Progenitor cell of endocrine pancreas (in vitro differentiated cells): ENCODE measurements around the gene CDH23. TPM values are rescaled to one million over a fixed set of nuclear protein-coding genes. Genes with fewer than 3 reads are reported as not detected.
A peak's percentile ranks its signal among the peaks of the same experiment; 100 is the strongest.

ENCODE experiments used
- DNase-seq: peaks from one replicate; pipeline ENCODE4 v3.0.0; 2021; ENCODE audit warnings: low spot score; ENCODE audit not compliant: unreplicated experiment
- H3K27ac Mint-ChIP-seq: 2 replicates; pipeline ENCODE4 v1.8.0; 2021; ENCODE audit warnings: mild to moderate bottlenecking, moderate library complexity, mixed read lengths
- H3K27me3 Mint-ChIP-seq: 2 replicates; pipeline ENCODE4 v1.8.0; 2021; ENCODE audit warnings: mixed read lengths
- H3K36me3 Mint-ChIP-seq: 2 replicates; pipeline ENCODE4 v1.8.0; 2022; ENCODE audit warnings: mixed read lengths; ENCODE audit not compliant: insufficient read depth
- H3K4me1 Mint-ChIP-seq: 2 replicates; pipeline ENCODE4 v1.8.0; 2021; ENCODE audit warnings: low read depth, mixed read lengths
- H3K4me3 Mint-ChIP-seq: 2 replicates; pipeline ENCODE4 v1.8.0; 2021; ENCODE audit warnings: low read depth, mild to moderate bottlenecking, moderate library complexity, mixed read lengths
- H3K9me3 Mint-ChIP-seq: 2 replicates; pipeline ENCODE4 v1.8.0; 2021; ENCODE audit warnings: low read depth, mixed read lengths
- total RNA-seq: library from RNA; stranded (reverse); gene quantifications from 2 replicates; pipeline ENCODE4 v1.2.1, GENCODE V29; 2021
- TF ChIP-seq, protein P1 (sequence below): fragments of 200-600 bp; sonication (generic); IDR thresholded peaks from one replicate; pipeline ENCODE4 v1.5.0; 2021; ENCODE audit warnings: antibody characterized with exemption, mild to moderate bottlenecking; ENCODE audit not compliant: unreplicated experiment

CDH23 gene
- total RNA-seq, 1 donor from 2014 or later, result 0.43 TPM

DNA sequence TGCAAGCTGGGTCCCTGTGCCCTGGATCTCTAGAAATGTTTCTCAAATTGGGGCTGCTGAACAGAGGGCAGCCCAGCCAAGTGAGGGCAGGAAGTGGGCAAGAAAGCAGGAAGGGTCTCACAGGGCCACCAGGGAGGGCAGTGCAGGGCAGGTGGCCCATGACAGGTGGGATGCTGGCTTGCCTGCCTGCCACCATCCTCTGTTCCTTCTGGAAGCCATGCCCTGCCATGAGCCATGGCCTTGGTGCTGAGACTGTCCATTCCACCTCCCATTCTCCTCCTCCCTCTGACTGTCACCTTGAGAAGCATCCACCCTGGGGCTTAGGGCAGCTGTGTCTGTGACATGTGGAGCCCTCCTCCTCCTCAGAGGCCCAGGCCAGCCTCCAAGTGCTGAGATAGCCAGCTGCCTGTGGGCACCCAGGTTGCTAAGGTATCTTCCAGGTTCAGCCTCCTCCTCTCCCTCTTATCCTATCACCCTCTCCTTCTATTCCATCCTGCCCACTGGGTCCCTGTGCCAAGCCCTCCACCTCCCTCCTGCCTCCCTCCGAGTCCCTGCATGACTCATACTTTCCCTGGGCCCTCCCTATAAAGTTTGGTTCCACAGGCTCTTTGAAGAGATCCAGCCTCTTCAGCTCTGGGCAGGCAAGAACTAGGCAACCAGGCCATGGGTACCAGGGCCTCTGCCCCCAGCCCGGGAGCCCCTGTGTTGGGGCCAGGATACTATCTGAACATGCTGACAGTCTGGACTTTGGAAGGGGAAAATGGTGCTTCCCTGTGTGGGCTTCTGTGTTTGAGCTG is 375.3 kb downstream of the CDH23 start:
- TF ChIP-seq, protein P1, sequence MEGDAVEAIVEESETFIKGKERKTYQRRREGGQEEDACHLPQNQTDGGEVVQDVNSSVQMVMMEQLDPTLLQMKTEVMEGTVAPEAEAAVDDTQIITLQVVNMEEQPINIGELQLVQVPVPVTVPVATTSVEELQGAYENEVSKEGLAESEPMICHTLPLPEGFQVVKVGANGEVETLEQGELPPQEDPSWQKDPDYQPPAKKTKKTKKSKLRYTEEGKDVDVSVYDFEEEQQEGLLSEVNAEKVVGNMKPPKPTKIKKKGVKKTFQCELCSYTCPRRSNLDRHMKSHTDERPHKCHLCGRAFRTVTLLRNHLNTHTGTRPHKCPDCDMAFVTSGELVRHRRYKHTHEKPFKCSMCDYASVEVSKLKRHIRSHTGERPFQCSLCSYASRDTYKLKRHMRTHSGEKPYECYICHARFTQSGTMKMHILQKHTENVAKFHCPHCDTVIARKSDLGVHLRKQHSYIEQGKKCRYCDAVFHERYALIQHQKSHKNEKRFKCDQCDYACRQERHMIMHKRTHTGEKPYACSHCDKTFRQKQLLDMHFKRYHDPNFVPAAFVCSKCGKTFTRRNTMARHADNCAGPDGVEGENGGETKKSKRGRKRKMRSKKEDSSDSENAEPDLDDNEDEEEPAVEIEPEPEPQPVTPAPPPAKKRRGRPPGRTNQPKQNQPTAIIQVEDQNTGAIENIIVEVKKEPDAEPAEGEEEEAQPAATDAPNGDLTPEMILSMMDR, result no peak
- H3K4me3 Mint-ChIP-seq, result no peak overlapping the region
- DNase-seq, result no peak
- no peaks in the 10 kb centered on the region for H3K36me3 Mint-ChIP-seq
- H3K27me3 Mint-ChIP-seq, result peaks cover 30% of the 10 kb centered on the region
- peaks cover 14% of the 10 kb centered on the region for H3K4me1 Mint-ChIP-seq
- H3K9me3 Mint-ChIP-seq, result no peaks in the 10 kb centered on the region
- no peak overlapping the region for H3K27ac Mint-ChIP-seq

DNA sequence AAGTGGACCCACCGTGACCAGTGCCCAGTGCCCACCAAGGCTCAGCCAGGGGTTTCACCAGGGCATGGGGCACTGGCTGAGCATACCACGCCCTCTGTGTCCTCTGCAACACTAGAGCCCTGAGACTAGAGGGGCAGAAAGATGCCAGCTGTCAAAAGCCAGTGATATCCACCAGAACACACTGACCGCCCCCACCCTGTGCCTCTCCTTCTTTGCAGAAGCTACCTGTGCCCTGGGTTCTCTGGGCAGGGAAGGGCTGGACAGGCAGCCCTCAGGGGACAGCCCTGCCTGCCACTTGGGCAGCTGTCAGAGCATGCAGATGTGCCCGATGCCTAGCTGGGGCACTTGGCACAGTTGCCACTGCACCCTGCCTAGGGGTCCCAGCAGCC is 376.1 kb downstream of the CDH23 start:
- peak overlapping the region; percentile 62 for H3K4me3 Mint-ChIP-seq
- H3K9me3 Mint-ChIP-seq, result no peaks in the 10 kb centered on the region
- H3K27ac Mint-ChIP-seq, result no peak overlapping the region
- TF ChIP-seq, protein P1, result no peak
- H3K27me3 Mint-ChIP-seq, result peaks cover 30% of the 10 kb centered on the region
- no peak for DNase-seq
- peaks cover 10% of the 10 kb centered on the region for H3K4me1 Mint-ChIP-seq
- no peaks in the 10 kb centered on the region for H3K36me3 Mint-ChIP-seq

DNA sequence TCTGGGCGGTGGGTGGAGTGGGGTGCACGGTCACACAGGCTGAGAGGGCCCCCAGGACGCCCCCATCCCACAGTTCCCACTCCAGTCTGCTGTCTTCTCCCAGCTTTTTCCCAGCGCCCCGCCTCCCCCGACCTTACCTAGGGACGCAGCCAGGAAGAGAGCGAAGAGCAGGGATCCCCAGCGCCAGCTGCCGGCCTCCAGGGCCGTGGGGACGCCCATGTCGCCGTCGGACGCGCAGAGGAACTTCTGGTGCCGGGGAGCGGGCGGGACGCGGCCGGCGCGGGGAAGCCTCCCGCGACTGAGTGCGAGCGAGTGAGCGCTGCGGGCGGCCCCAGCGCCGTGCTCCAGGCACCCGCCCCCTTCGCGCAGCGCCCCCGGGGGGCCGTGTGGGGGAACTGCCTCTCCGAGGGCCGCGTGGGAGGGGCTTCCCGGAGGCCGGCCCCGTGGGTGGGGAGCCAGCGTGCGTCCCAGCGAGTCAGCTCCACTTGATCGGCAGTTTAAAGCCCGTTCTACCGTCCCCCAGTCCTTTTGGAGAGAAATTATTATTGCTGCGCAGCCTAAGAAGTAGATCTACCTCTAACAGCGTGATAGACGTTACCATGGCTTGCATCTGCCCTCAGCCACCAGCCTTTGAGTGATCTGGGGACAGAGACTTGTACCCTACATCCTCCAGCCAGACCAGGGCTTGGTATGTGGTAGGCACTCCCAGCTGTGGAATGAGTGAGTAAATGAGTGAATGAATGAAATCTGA is 376.7 kb downstream of the CDH23 start, which contains the start of gene VSIR:
Gene VSIR (minus strand): TSS at position 300 of the 751 bp plus-strand sequence. CDS start 81 bp downstream, at position 219.
- DNase-seq, result peak; percentile 89
- Mint-ChIP-seq H3K27ac (peak within 1 kb of the TSS; percentile 53), H3K4me3 (peak within 1 kb of the TSS; percentile 62), H3K27me3 (peaks cover 30% of the 10 kb centered on the region), H3K4me1 (peaks cover 7% of the 10 kb centered on the region), H3K36me3 (no peaks in the 10 kb centered on the region), H3K9me3 (no peaks in the 10 kb centered on the region)
- TF ChIP-seq, protein P1, result peak; percentile 91

DNA sequence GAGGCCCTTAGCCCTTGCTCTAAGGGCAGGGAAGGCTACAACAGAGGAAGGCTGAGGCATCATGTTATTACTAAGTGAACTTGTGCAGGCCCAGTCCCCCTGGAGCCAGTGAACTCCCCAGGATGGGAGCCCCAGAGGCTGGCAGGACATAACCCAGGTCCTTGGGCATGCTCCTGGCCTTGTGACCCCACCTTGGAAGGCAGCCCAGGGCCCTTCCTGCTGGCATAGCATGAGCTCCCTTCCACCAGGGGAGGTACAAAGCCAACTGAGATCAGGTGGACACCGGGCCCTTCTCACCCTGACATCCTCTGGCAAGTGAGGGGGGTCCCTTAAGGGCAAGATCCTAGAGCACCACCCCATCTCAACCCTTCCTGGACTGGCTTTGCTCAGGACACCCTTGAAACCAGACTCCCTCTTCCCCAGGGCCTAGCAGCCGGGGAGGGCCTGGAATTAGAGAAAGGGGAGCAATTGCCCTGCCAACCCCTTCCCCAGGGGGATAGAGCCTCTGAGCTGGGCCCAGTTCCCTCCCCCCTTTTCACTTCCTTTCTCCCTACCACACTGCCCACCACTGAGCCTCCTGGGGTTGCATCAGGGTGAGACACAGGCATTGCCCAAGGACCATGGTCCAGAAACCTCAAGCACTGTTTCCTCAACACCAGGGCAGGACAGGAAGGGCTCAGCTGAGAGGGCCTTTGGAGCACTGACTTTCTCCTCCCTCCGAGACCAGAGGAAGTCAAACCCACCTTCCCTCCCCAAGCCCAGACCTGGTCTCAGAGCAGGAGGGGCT is 378.4 kb downstream of the CDH23 start:
- Mint-ChIP-seq H3K4me1 (peaks cover 7% of the 10 kb centered on the region), H3K27me3 (peaks cover 35% of the 10 kb centered on the region), H3K36me3 (no peaks in the 10 kb centered on the region), H3K4me3 (no peak overlapping the region), H3K9me3 (no peaks in the 10 kb centered on the region), H3K27ac (no peak overlapping the region)
- TF ChIP-seq, protein P1, result no peak
- DNase-seq, result no peak

GRCh38 chr10:71776481-71776925 is 379.8 kb downstream of the CDH23 start:
- Mint-ChIP-seq H3K27me3 (peaks cover 43% of the 10 kb centered on the region), H3K4me1 (peaks cover 7% of the 10 kb centered on the region), H3K36me3 (no peaks in the 10 kb centered on the region), H3K4me3 (no peak overlapping the region), H3K9me3 (no peaks in the 10 kb centered on the region), H3K27ac (no peak overlapping the region)
- TF ChIP-seq, protein P1, result no peak
- DNase-seq, result no peak
